HG03039 (cell line): ENCODE results near the gene TRAPPC4.
"Not testable (repeated sequence)": the region's sequence is repeated elsewhere in the genome, so short reads cannot be mapped to it uniquely, and the experiment has no call there.

Experiments used
- ATAC-seq: cut with Tn5 transposase; IDR thresholded peaks from one replicate; pipeline ENCODE4 v1.9.1; 2021; ENCODE audit warnings: mild to moderate bottlenecking, moderate library complexity; ENCODE audit not compliant: unreplicated experiment

Gene TRAPPC4

DNA sequence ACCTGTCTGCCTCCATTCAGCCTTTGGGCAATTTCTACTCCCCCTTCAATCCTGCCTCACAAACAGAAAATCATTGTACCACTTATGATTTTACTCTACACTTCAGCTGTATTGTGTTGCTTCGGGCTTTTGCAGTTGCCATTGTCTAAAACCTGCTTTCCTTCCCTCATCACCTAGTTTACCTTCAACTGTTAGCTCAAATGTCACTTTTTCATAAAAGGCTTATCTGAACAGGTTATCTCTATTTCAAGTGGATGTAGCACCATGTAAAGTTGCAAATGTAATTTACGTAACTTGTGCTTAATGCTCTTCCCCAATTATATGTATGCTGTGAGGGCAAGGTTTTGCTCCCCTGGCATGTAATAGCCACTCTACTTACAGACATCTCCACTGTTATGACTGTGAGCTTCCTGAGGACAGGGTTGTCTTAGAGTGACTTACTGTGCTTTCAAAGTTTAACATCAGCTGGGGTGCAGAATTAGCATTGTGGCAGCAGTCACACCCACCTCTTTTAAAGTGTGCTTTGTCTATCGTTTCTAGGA is 5.9 kb upstream of the TRAPPC4 start:
- no peak for ATAC-seq

DNA sequence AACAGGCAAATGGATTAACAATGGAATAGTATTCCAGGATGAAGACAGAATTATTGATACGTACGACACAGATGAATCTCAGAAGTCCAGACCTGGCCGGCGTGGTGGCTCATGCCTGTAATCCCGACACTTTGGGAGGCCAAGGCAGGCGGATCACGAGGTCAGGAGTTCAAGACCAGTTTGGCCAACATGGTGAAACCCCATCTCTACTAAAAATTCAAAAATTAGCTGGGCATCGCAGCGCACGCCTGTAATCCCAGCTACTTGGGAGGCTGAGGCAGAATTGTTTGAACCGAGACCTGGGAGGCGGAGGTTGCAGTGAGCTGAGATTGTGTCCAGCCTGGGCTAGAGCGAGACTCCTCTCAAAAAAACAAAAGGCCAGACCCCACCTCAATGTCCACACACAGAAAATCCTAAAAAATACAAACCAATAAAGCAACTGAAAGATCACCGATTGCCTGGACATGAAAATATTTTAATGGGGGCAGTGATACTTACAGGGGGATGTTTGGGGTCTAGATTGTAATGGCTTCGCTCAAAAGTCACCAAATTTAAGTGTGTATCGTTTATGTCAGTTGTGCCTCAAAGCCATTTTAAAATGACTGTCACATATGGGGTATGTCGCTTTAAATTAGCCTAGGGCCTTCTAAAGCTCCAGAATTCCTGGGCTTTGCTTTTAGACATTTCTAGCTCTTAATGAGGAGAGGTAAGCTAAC is 4.2 kb upstream of the TRAPPC4 start:
- ATAC-seq, result no peak

DNA sequence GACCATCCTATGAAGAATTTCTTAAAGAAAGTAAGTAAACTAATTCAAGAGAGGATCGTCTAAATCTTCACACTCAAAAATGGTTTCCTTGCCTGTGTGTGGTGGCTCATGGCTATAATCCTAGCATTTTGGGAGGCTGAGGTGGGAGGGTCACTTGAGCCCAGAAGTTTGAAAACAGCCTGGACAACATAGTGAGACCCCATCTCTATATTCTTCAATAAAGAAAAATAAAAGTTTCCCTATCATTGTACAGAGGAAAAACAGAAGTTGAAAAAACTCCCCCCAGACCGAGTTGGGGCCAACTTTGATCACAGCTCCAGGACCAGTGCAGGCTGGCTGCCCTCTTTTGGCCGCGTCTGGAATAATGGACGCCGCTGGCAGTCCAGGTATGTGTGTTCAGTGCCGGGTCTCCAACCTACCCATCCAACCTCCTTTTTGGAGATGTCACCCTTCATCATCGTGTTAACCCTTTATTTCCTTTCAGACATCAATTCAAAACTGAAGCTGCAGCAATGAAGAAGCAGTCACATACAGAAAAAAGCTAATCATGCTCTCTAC is 3.4 kb upstream of the TRAPPC4 start:
- ATAC-seq, result no peak

DNA sequence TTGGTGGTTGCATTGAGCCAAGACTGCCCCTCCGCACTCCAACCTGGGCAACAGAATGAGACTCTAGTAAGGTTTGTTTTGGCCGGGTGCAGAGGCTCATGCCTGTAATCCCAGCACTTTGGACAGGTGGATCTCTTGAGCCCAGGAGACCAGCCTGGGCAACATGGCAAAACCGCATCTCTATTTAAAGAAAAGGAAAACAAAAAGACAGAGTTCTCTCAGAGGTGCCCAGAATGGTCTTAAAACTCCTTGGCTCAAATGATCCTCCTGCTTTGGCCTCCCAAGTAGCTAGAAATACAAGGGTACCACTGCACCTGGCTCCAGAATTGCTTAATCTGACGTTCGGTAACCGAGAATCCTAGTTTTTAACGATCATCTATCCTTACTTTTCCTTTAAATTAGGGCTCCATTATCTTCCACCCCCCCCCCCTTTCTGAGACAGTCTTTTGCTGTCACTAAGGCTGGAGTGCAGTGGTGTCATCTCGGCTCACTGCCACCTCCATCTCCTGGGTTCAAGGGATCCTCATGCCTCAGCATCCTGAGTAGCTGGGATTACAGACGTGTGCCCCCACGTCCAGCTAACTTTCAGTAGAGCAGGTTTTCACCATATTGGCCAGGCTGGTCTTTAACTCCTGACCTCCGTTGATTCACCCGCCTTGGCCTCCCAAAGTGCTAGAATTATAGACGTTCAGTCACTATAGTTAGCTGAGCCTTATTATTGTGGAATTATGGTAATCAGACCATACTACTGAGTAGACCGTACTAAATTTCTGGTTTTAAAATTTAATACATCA is 2.2 kb upstream of the TRAPPC4 start:
- ATAC-seq, result no peak

DNA sequence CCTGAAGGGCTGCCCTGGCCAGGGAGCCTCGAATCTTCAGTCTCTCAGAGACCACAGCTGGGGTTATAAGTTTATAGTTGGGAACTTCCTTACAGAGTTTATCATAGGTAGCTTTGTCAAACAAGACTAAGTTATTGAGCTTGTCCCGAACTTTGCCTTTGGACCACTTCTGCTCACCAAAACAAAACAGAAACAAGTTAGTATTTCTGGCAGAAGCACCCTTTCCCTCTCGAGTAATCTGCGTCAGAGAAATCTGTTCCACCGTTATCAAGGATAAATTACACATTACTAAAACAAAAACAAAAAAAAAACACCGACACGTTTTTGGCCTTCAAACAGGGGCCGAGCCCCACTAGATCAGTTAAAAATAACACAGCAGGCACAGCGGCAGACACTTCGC is 1.2 kb upstream of the TRAPPC4 start:
- ATAC-seq, result not testable (repeated sequence)

DNA sequence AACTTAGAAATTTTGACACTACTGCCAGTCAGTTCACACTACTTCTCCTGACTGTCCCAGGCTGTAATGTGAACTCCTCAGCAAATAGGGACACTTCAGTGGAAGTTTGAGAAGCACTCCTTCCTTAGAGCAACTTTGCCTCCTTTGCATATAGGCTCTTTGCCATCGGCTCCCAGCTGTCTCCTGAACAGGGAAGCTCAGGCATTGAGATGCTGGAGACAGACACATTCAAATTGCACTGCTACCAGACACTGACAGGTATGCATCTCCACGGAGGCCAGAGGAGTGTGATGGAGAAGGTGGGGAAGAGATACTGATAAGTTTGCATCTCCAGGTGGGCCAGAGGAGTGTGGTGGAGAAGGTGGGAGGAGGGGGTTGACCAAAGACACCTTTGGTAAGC is 1.4 kb downstream of the TRAPPC4 start:
- ATAC-seq, result no peak

DNA sequence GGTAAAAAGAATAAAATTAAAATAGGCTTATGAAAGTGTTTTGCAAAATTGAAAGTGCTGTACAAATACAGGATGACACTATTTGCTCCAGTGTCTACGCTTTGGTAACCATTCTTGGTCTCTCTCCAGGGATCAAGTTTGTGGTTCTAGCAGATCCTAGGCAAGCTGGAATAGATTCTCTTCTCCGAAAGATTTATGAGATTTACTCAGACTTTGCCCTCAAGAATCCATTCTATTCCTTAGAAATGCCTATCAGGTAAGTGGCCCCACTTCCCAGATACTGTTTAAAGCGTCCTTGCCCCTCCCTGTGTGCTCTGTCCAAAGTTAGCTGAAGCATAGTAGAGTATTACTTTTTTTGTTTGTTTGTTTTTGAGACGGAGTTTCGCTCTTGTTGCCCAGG is 3.1 kb downstream of the TRAPPC4 start:
- ATAC-seq, result no peak

DNA sequence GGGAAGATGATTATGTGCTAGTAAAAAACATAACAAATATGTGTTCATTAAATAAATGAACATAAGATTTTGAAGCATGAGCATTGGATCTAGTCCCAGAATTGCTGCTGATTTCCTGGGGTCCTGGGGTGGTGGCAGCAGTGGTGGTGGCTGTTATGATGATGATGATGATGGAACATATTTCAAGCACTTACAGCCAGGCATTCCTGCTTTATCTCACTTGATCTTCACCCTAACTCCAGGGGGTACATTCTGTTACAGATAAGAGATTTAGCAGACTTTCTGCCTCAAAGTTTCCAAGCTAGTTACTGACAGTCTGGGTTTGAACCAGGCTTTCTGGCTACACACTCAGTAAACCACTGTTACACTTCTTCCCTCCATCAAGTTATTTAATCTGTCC is 5.2 kb downstream of the TRAPPC4 start:
- ATAC-seq, result no peak

DNA sequence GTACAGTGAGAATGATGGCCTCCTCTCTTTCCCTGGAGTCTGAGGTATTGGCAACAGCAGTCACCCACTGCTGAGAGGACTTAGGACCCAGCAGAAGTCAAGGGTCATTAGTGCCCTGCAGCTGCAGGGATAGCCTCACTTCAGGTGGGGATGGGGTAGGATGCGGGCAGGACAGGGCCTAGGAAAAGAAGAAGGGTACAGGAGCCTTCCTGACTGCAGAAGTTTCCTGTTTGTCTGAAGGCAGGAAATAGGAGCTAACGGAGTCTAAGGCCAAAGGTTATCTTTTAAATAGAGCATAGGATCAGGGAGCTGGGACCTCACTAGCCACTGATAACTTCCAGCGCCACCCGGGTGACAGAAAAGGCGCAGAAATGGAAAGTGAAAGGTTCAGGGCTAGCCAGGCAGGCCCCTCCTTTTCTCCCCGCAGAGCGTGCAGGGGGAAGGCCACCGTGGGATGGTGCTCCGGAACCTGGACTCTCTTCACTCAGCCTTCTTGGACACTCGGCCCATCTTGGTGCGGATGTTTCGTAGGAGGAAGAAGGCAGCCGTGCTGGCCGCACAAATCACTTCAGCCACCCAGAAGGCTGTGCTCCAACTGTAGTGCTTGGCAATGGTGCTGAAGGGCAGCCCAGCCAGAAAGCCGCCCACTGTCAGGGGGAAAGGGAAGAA is 6.0 kb downstream of the TRAPPC4 start:
- no peak for ATAC-seq

DNA sequence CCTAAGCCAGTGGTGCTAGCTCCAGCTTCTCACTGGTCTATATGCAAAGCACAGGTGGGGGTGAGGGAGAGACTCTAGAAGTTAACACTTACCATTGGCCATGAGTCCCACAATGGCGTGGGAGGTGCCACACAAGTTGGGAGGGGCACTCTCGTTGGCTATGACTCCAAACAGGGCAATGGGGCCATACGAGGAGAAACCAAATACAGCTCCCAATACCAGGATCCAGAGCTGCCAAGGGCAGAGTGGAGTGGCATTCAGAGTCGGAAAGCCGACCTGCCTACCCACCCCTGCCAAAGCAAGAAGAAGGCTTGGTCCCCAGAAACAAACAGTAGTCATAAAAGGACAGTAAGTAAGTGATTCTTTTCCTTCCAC is 6.5 kb downstream of the TRAPPC4 start:
- ATAC-seq, result no peak

DNA sequence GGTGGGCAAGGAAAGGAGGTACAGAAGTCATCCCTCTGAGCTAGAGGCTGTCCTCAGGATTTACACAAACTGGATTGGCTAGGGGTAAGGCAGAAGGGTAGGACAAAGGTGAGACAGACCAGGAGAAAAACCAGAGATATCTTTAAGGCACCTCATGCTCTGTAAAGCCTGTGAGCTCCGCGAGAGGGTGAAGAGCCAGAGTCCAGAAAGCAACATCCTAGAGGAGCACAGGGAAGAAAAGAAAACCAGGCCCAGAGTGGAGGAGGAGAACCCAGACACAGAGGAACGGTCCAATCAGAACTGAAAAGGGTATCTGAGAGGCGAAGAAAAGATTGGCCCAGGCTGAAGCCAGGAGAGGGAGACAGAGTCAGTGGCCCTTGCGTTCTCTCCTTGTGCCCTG is 7.0 kb downstream of the TRAPPC4 start:
- ATAC-seq, result no peak

DNA sequence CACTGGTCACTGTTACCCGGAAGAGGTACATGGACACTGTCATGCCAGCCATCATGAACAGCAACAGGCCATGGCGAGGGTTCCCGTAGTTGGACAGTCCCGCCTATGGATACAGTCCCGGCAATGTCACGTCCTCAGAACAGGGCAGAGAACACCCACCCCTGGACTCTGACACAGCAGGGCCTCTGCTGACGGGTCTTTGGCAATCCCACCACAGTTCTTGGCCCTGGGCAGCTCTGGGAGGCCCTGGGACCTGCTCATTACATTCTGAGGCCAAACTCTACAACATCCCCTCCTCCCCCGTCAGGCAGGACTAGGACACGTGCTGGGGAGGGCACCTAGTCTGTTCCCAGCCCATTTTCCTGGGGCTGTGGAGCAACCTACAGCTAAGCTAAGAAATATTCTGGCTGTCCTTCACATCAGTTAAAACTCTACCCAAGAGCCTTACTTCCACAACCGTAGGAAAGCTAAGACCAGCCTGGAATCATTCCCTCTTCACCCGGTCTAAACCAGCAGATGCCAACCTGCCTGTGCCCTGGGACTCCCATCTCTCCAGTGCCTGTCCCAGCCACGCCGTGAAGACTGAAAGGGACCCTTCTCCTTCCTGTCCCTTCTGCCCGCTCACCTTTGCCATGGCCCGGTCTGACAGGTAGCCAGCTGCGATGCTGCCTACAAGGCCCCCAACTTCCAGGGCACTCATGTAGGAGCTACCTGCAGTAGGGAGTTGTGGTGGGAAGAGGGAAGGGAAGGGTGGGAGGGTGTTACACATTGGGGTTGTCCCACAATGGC is 7.6 kb downstream of the TRAPPC4 start:
- ATAC-seq, result no peak

DNA sequence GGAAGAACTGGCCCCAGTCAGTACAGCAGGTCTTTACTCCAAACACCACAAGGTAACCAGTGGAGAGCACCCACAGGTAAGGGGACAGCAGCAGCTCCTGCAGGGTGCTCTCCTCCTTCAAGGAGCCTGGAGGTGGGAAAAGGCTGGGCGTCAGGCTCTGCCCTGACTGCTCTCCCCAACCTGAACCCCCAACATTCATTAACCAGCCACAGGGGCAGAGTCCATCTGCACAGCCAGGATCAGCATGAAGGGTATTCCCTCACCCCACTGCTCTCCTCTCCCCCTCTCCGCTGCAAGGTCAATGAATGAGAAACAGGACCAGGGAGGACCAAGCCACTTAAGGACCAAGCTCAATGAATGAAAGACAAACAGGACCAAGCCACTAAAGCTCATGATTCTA is 8.4 kb downstream of the TRAPPC4 start:
- no peak for ATAC-seq

DNA sequence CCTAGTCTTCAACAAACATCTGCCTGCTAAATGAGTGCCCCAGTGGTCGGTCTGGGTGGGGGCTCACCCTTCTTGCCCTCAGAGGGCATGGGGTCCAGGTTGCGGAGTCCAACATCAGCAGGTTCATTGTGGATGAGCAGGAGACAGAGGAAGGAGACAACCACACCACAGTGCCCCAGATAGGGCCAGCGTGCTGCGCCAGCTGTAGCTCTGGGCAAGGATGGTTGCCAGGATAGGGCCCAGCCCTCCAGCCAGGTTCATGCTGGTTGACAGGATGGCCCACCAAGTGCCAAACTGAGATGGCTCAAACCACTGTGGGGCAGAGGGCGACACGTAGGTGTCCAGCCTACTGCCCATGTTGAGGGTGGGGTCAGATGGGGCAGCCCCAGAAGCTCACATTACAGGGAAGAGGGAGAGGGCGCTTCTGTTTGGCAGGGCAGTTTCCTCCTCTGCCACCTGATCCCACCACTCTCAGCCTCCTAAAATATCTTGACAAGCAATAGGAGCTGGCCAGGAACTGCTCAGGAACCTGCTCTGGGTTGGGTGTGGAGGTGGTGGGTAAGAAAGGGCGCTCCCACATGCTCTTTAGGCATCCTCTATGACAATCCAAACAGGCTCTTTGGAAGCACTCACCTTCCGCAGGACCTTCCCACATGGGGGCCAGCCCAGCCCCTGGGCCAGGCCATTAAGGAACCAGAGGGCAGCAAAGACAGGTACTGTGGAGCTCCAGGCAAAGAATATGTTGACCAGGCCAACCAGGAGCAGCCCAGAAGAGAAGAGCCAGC is 9.2 kb downstream of the TRAPPC4 start:
- ATAC-seq, result no peak

DNA sequence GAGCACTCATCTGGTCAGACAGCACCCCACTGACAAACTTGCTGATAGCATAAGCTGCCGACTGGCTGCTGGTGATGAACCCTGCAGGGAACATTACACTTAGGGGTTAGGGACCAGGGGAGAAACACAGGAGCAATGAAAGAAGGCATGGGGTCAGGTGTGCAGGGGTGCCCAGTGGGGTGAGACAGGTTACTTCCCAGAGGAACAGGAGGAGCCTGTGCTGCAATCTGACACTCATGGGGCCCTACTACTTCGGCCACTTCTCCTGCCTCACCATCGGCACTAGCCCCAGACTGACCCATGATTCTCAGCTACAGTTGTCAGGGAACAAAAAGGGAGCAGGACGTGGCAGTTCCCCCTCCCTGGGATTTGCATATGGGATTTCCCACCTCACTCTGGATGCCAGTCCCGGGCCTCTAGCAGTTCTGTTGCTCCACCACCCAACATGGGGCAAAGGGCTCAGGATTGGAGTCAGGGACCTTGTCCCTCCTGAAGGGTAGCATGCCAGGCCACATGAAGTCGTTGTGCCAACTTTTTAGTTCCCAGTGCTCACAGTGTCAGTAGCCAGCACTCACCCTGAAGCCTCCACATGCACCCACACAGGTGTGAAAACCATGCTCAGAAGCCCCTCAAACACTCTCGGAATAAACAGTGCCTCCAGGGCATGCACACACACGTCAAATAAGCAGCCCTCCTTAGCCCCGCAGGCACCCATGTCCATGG is 9.9 kb downstream of the TRAPPC4 start:
- ATAC-seq, result no peak

DNA sequence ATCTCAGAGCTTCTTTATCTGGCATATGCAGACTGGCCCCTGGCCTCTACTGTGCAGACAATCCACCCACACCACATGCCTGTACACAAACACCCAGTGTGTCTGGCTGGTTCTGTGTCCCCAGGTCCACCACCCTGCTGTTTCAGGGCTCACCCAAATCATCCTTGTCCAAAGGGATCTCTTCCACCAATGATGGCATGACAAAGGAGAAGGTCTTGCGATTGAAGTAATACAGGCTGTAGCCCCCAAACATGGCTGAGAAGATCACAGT is 10.4 kb downstream of the TRAPPC4 start:
- ATAC-seq, result no peak

DNA sequence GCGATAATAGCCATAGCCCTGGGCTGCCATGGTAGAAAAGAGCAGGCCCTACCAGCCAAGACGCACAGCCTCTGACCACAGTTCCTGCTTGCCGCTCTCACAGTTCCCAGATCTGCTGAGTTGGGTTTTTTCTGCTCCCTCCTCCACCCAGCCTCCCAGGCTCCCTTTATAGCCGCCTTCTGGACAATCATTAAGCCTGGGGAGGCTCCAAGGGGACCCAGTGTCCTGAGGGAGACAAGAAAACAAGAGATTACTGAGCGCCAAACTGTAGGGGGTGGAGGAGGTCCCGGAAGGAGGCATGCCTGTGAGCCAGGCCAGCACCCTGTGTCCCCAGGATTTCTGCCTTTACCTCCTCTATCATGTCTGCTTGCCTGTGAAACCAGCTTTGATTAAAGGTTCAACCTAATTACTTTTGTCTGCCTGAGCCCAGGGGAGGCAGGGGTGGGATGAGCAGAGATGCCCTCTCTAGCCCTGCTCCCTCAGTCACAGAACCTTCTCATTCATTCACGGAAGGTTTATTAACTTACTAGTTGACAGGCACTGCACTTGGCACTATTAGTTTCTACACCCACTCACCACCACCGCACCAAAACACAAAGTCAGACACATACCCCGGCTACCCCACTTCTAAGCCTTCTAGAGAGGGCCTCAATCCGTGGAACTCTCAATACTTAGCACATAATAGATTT is 10.9 kb downstream of the TRAPPC4 start:
- ATAC-seq, result no peak

DNA sequence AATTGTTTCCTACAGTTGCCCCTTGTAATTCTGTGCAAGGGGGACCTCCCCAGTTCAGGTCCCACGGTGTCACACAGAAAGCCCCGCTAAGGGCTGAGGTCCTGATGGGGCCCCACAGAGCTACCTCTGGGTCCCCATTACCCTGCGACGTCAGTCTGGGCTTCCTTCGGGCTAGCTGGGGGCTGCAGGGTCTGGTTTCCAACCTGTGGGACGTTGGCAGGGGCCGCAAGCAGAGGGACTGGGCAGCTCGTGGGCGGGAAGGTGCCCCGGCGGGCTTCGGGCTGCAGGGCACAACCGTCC is 11.4 kb downstream of the TRAPPC4 start:
- peak; percentile 18 for ATAC-seq
